HEK293 (cell line): ENCODE data around the gene KCNAB2.

Experiments used
- KLF9 ChIP-seq: fragments of 450-650 bp; formaldehyde crosslinking; IDR thresholded peaks from 2 replicates; pipeline ENCODE4 v1.5.1; 2016; ENCODE audit warnings: missing biosample characterization, missing genetic modification characterization, low read depth
- TF ChIP-seq, protein P1 (sequence below): fragments of 450-650 bp; formaldehyde crosslinking; IDR thresholded peaks from 2 replicates; pipeline ENCODE4 v1.5.1; 2016; ENCODE audit warnings: missing biosample characterization, missing genetic modification characterization

DNA sequence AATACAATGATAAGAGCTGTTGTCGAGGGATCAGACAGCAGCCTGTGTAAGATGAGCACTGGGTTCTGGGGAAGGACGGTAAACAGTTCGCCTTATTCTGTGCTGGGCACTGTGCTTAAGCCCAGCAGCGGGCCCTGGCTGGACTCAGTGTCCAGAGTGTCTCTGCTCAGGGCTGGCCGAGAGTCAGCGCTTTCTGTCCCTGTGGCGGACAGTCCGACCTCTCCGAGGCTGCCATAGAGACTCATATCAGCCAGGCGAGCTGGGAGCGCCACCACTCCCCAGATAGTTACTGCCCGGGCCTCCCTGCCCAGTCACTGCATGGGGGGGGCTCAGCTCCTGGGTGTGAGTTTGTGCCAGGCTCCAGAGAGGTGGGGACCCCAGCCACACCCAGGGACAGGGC is 38.8 kb upstream of the KCNAB2 start:
- TF ChIP-seq, protein P1, sequence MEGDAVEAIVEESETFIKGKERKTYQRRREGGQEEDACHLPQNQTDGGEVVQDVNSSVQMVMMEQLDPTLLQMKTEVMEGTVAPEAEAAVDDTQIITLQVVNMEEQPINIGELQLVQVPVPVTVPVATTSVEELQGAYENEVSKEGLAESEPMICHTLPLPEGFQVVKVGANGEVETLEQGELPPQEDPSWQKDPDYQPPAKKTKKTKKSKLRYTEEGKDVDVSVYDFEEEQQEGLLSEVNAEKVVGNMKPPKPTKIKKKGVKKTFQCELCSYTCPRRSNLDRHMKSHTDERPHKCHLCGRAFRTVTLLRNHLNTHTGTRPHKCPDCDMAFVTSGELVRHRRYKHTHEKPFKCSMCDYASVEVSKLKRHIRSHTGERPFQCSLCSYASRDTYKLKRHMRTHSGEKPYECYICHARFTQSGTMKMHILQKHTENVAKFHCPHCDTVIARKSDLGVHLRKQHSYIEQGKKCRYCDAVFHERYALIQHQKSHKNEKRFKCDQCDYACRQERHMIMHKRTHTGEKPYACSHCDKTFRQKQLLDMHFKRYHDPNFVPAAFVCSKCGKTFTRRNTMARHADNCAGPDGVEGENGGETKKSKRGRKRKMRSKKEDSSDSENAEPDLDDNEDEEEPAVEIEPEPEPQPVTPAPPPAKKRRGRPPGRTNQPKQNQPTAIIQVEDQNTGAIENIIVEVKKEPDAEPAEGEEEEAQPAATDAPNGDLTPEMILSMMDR (tag by site-specific recombination) = no peak
- no peak for TF ChIP-seq KLF9 (tag by site-specific recombination)
